Measurements from ENCODE around the gene CHCHD10. TPM values are rescaled to one million over a fixed set of nuclear protein-coding genes. Genes with fewer than 3 reads are reported as not detected.

CHCHD10 gene
- total RNA-seq, 2 donors from 2014 or later = 420 to 719 TPM

DNA sequence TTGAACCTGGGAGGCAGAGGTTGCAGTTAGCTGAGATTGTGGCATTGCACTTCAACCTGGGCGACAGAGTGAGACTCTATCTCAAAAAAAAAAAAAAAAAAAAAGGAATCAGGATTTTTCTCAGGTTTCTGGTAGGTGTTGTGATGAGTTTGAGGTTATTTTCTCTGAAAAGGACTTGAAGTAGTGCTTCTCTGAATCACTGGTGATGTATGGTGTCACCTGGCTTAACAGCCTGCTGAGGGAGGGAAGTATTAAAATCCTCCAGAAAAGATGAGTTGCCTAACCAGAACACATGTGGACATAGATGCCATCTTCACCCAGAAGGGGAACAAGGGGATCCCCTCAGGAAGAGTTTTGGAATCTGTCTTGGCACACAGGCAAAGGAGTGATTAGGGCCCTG lies 39.1 kb upstream of the CHCHD10 start:
- Histone ChIP-seq H3K4me1 (no peaks in the 10 kb centered on the region), H3K36me3 (peaks cover 17% of the 10 kb centered on the region), H3K9ac (ENCODE audit: low read depth in 2 of 2, low read length in 2 of 2) (no peak overlapping the region), H3K27me3 (no peaks in the 10 kb centered on the region), H3K9me3 (no peaks in the 10 kb centered on the region), H3K4me3 (no peak overlapping the region), H3K27ac (no peak overlapping the region)
- no peak for DNase-seq
- TF ChIP-seq, protein P1, sequence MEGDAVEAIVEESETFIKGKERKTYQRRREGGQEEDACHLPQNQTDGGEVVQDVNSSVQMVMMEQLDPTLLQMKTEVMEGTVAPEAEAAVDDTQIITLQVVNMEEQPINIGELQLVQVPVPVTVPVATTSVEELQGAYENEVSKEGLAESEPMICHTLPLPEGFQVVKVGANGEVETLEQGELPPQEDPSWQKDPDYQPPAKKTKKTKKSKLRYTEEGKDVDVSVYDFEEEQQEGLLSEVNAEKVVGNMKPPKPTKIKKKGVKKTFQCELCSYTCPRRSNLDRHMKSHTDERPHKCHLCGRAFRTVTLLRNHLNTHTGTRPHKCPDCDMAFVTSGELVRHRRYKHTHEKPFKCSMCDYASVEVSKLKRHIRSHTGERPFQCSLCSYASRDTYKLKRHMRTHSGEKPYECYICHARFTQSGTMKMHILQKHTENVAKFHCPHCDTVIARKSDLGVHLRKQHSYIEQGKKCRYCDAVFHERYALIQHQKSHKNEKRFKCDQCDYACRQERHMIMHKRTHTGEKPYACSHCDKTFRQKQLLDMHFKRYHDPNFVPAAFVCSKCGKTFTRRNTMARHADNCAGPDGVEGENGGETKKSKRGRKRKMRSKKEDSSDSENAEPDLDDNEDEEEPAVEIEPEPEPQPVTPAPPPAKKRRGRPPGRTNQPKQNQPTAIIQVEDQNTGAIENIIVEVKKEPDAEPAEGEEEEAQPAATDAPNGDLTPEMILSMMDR (IDR thresholded peaks at IDR 0.05) = no peak
- intact Hi-C loops (cut with DNase I) = no loop called here

DNA sequence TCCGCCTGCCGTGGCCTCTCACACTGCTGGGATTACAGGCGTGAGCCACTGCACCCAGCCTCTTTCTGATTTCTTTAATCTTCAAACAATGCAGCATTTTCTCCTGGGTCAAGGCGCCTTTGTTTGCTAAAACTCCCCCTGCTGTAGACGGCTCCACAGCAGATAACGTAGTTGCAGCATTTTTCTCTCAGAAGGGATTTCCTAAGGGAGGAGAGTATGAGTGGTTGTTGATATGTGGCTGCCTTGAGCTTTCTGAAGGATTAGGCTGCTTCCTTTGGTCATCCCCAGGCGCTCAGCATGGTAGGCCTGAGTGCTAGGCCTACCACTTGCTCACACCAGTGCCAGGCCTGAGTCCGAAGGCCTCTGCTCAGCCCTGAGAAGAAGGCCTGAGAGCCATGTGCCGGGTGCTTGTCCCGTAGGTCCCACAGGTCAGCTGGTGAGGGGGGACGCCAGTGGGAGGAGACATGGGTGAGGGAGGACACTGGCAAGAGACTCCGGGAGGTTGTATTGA lies 37.1 kb upstream of the CHCHD10 start:
- Histone ChIP-seq H3K4me3 (no peak overlapping the region), H3K36me3 (peaks cover 22% of the 10 kb centered on the region), H3K27ac (no peak overlapping the region), H3K4me1 (no peaks in the 10 kb centered on the region), H3K9me3 (no peaks in the 10 kb centered on the region), H3K9ac (ENCODE audit: low read depth in 2 of 2, low read length in 2 of 2) (no peak overlapping the region), H3K27me3 (no peaks in the 10 kb centered on the region)
- no peak for DNase-seq
- TF ChIP-seq, protein P1 (IDR thresholded peaks at IDR 0.05) = no peak
- intact Hi-C loops (cut with DNase I) = no loop called here

DNA sequence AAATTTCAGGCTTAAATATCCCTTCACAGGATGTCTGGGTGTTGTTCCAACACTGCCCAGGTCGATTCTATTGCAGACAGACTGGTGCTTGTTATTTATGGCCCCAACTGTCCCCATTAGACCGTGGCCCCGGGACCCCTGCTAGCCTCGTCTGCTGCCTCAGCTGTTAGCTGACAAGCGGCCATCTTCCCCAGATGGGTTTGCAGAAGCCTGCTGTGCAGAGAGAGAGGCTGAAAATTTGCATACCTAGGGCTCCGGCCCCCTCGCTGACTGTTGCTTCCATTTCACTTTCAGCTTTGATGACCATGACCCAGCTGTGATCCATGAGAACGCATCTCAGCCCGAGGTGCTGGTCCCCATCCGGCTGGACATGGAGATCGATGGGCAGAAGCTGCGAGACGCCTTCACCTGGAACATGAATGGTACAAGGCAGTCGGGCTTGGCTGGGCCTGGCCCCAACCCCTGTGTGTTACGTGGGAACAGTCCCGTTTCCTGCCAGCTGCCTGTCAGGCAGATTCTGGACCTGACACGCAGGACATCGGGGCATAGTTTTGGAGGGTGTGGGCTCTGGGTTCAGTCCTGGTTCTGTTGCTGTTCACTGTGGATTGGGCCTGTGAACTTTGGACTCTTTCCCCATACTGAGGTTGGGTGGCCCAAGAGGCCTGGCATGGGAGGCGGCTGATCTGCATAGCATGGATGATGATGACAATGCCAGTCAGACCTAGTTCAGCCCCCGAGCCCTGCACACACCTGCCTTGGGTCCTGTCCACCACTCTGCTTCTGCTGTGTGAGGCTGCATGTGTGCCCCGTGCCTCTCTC lies 35.4 kb upstream of the CHCHD10 start:
- no peaks in the 10 kb centered on the region for H3K27me3 ChIP-seq
- no peak for DNase-seq
- no peak overlapping the region for H3K27ac ChIP-seq
- intact Hi-C loops (cut with DNase I) = no loop called here
- H3K4me1 ChIP-seq = no peaks in the 10 kb centered on the region
- TF ChIP-seq, protein P1 (IDR thresholded peaks at IDR 0.05) = no peak
- peaks cover 22% of the 10 kb centered on the region for H3K36me3 ChIP-seq
- H3K9ac ChIP-seq (ENCODE audit: low read depth in 2 of 2, low read length in 2 of 2) = no peak overlapping the region
- H3K4me3 ChIP-seq = no peak overlapping the region
- H3K9me3 ChIP-seq = no peaks in the 10 kb centered on the region

DNA sequence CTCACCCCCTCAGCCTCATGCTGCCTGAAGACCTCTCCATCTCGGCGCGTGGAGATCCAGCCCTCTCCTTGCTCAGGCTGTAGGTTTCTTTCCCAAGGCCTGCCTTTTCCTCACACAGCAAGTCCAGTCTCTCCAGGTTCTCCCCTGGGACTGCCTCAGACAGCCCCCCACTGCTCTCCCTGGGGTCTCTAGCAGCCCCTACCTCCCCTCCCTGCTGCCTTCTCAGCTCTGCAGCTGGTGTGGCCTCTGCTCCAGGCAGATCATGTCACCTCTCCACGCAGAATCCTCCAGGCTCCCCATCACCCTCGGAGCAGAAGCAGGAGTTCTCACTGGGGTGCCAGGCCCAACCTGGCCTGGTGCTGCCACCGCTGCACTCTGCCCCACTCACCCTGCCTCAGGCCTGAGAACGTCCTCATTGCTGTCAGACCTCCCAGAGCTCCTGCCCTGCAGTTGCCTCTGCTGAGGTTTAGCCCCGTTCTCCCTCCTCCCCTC lies 34.2 kb upstream of the CHCHD10 start:
- Histone ChIP-seq H3K27me3 (no peaks in the 10 kb centered on the region), H3K4me1 (no peaks in the 10 kb centered on the region), H3K4me3 (no peak overlapping the region), H3K9ac (ENCODE audit: low read depth in 2 of 2, low read length in 2 of 2) (no peak overlapping the region), H3K9me3 (no peaks in the 10 kb centered on the region), H3K27ac (no peak overlapping the region), H3K36me3 (peaks cover 22% of the 10 kb centered on the region)
- intact Hi-C loops (cut with DNase I) = no loop called here
- DNase-seq = no peak
- TF ChIP-seq, protein P1 (IDR thresholded peaks at IDR 0.05) = no peak

DNA sequence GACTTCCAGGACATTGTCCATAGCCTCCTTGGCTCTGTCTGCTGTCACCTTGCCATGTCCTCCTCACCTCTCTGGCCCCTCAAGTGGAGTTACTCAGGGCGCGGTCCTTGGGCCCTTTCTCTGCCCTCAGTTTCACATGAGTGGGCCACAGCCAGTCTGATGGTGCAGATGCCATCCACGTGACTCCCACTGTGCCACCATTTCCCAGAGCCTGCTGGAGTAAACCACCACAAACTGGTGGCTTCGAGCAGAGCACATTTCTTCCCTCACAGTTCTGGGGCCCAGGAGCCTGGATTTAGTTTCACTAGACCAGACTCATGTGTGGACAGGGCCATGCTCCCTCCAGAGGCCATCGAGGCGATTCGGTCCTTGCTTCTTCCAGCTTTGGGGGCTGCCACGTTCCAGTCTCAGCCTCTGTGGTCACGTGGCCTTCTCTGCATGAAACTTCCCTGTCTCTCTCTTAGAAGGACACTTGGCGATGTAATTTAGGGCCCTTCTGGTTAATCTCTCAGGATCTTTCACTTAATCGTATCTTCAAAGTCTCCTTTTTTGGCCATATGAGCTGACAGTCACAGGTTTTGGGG lies 33.6 kb upstream of the CHCHD10 start:
- Histone ChIP-seq H3K36me3 (peaks cover 22% of the 10 kb centered on the region), H3K27ac (no peak overlapping the region), H3K9ac (ENCODE audit: low read depth in 2 of 2, low read length in 2 of 2) (no peak overlapping the region), H3K4me3 (no peak overlapping the region), H3K27me3 (no peaks in the 10 kb centered on the region), H3K9me3 (no peaks in the 10 kb centered on the region), H3K4me1 (no peaks in the 10 kb centered on the region)
- no peak for DNase-seq
- intact Hi-C loops (cut with DNase I) = no loop called here
- TF ChIP-seq, protein P1 (IDR thresholded peaks at IDR 0.05) = no peak
